K562 (cell line): ENCODE measurements around the gene LOXL3. TPM values are rescaled to one million over a fixed set of nuclear protein-coding genes. Genes with fewer than 3 reads are reported as not detected.

Source experiments
- ATAC-seq: fragments of 200-7000 bp; cut with Tn5 transposase; 3 replicates; pipeline ENCODE4 v1.9.1; 2020; ENCODE audit warnings: moderate library complexity
- BruUV-seq: library from RNA; stranded (reverse); fragments of 400-500 nt; replicated peaks from 2 replicates; lab custom pipeline; 2021; lab: Mats Ljungman, UMichigan
- CTCF ChIA-PET: fragments of 300-600 bp; formaldehyde crosslinking; extraction: SDS; loops from one replicate; lab custom pipeline; 2021; ENCODE audit warnings: low intra/inter-chr PET ratio; lab: Yijun Ruan, JAX
- POLR2A ChIA-PET: fragments of 300-600, 350-650 bp; sonication (Branson Sonifier 250); formaldehyde crosslinking; extraction: SDS; loops from one replicate; lab custom pipeline; 2021; ENCODE audit warnings: antibody characterized with exemption, inconsistent platforms; lab: Yijun Ruan, JAX
- DNase-seq, 4 experiments: peaks; one replicate each; pipeline versions ENCODE4 v3.0.0 to v3.0.0-alpha.2; 2011 to 2018; ENCODE audit warnings: low spot score in 3 of 4, mixed read lengths in 3 of 4; ENCODE audit errors: extremely low read depth in 1 of 4
- FAIRE-seq: peaks from 2 replicates; lab custom pipeline; 2011; peaks lifted over from hg19 to GRCh38; lab: Jason Lieb, UNC
- H2AFZ ChIP-seq: 2 replicates; pipeline ENCODE4 v1.6.0; 2011; ENCODE audit warnings: low read depth, low read length, control low read depth, inconsistent platforms
- H3K27ac ChIP-seq: fragments of 200-600 bp; 3 replicates; pipeline ENCODE4 v1.8.0; 2011; ENCODE audit warnings: low read depth, mild to moderate bottlenecking, control low read depth, inconsistent platforms, low read length, moderate library complexity, mixed read lengths; ENCODE audit errors: extremely low read depth
- H3K27me3 ChIP-seq, 2 experiments: fragments of 300-600 bp in 1 of 2; 2 replicates in 1 of 2; 3 replicates in 1 of 2; pipeline versions ENCODE4 v1.6.0 to v1.8.0; 2011; ENCODE audit warnings: inconsistent platforms in 2 of 2, low read length in 2 of 2, mild to moderate bottlenecking in 1 of 2, mixed read lengths in 1 of 2, moderate library complexity in 1 of 2; ENCODE audit not compliant: control insufficient read depth in 2 of 2, insufficient read depth in 2 of 2
- H3K36me3 ChIP-seq: fragments of 300-600 bp; 3 replicates; pipeline ENCODE4 v1.8.0; 2011; ENCODE audit warnings: mild to moderate bottlenecking, low read length, inconsistent platforms; ENCODE audit not compliant: control insufficient read depth, insufficient read depth
- H3K4me1 ChIP-seq, 2 experiments: fragments of 200-600 bp in 1 of 2; replicated peaks in 1 of 2; 2 replicates in 1 of 2; 3 replicates in 1 of 2; pipeline versions ENCODE4 v1.5.1 to v1.8.0; 2011; ENCODE audit warnings: inconsistent platforms in 2 of 2, low read length in 2 of 2, mild to moderate bottlenecking in 1 of 2, mixed read lengths in 1 of 2, moderate library complexity in 1 of 2; ENCODE audit not compliant: control insufficient read depth in 2 of 2, insufficient read depth in 2 of 2
- H3K4me2 ChIP-seq: 2 replicates; pipeline ENCODE4 v1.6.1; 2011; ENCODE audit warnings: low read length, control low read depth, inconsistent platforms, mixed read lengths; ENCODE audit not compliant: insufficient read depth
- H3K4me3 ChIP-seq: fragments of 200-600 bp; sonication (generic), shearing (Covaris generic); 2 replicates; pipeline ENCODE4 v1.5.1; 2016; ENCODE audit warnings: control low read depth, inconsistent platforms
- H3K79me2 ChIP-seq: fragments of 200-600 bp; 3 replicates; pipeline ENCODE4 v1.8.0; 2011; ENCODE audit warnings: low read length, inconsistent platforms; ENCODE audit not compliant: control insufficient read depth, insufficient read depth
- H3K9ac ChIP-seq, 2 experiments: 2 replicates each; pipeline versions ENCODE4 v1.6.0 to v1.6.1; 2011; ENCODE audit warnings: low read depth in 2 of 2, low read length in 2 of 2, control low read depth in 1 of 2, inconsistent platforms in 1 of 2, mild to moderate bottlenecking in 1 of 2, mixed read lengths in 1 of 2; ENCODE audit not compliant: insufficient read depth in 1 of 2
- H3K9me1 ChIP-seq: one replicate; pipeline ENCODE4 v1.6.0; 2011; ENCODE audit warnings: inconsistent platforms, mild to moderate bottlenecking, low read length, moderate library complexity; ENCODE audit not compliant: control insufficient read depth, insufficient read depth
- H3K9me3 ChIP-seq: replicated peaks from 2 replicates; pipeline ENCODE4 v1.5.1; 2011; ENCODE audit warnings: low read depth, low read length, inconsistent platforms; ENCODE audit not compliant: control insufficient read depth, insufficient read depth
- H4K20me1 ChIP-seq: replicated peaks from 2 replicates; pipeline ENCODE4 v1.6.1; 2011; ENCODE audit warnings: low read length, inconsistent platforms, mixed read lengths; ENCODE audit not compliant: control insufficient read depth, insufficient read depth
- SAFB2 ChIP-seq: fragments of 200-400 bp; formaldehyde crosslinking; IDR thresholded peaks from 2 replicates; pipeline ENCODE4 v1.6.1; 2018; ENCODE audit warnings: borderline replicate concordance, low read length, low read depth, moderate library complexity; ENCODE audit not compliant: severe bottlenecking
- SMARCA4 ChIP-seq: fragments of 450-650 bp; IDR thresholded peaks from 2 replicates; pipeline ENCODE4 v1.6.1; 2016
- ZNF589 ChIP-seq: fragments of 200-800 bp; sonication (Bioruptor generic); IDR thresholded peaks from 2 replicates; pipeline ENCODE4 v1.6.1; 2016; ENCODE audit warnings: low read depth, missing genetic modification characterization, missing compliant biosample characterization
- WGBS: fragments of 100-300 bp; shearing (Covaris generic); methylation state at CpG from one replicate; pipeline ENCODE4 v1.1.6; 2016; ENCODE audit warnings: low coverage, mixed read lengths; ENCODE audit not compliant: insufficient coverage; ENCODE audit errors: missing lambda C conversion rate; 5-methylcytosine and 5-hydroxymethylcytosine counted together
- in situ Hi-C: fragments of 300-500 bp; cut with MboI; formaldehyde crosslinking; loops from 4 replicates; pipeline ENCODE4 v1.15.0; 2018; ENCODE audit warnings: inconsistent platforms, mixed read lengths
- intact Hi-C: fragments of 100-400 bp; cut with micrococcal nuclease; formaldehyde crosslinking; loops from 2 replicates; pipeline ENCODE4 v1.14.2; 2022
- polyA plus RNA-seq, 8 experiments: library from polyadenylated mRNA; depleted of rRNA in 4 of 8; stranded (reverse) in 5 of 8; unstranded in 3 of 8; fragments of >200 nt; fragmentation: Nextera tagmentation in 2 of 8; fragmentation: Illumina TruSeq in 1 of 8; extraction: Ambion mirVana in 2 of 8; extraction: Trizol in 1 of 8; gene quantifications; 2 replicates each; pipeline versions ENCODE4 v1.2.1 to v1.2.3, GENCODE V29; 2011 to 2014; ENCODE audit warnings: inconsistent platforms in 1 of 8, missing spikeins in 1 of 8
- total RNA-seq, 7 experiments: library from RNA; depleted of rRNA in 6 of 7; stranded (reverse); fragments of >200 nt in 6 of 7; fragmentation: Illumina TruSeq in 2 of 7; extraction: Trizol in 2 of 7; gene quantifications; 2 replicates each; pipeline versions ENCODE4 v1.2.1 to v1.2.3, GENCODE V29; 2011 to 2021; ENCODE audit warnings: low replicate concordance in 1 of 7
- TF ChIP-seq, protein P1 (sequence below), 2 experiments: IDR thresholded peaks; 2 replicates each; pipeline ENCODE4 v1.6.1; 2011; ENCODE audit warnings: borderline replicate concordance in 1 of 2, control low read depth in 1 of 2, low read depth in 1 of 2, low read length in 1 of 2, mild to moderate bottlenecking in 1 of 2, mixed read lengths in 1 of 2, moderate library complexity in 1 of 2; ENCODE audit not compliant: insufficient read depth in 1 of 2, insufficient read length in 1 of 2, poor library complexity in 1 of 2, severe bottlenecking in 1 of 2; ENCODE audit errors: extremely low read depth in 1 of 2

Gene LOXL3
- total and polyA plus RNA-seq, 9 of the 15 experiments (the other 6 are each of a cell fraction or from before 2014, with no cell fraction given), result 0.22 to 0.99 (median 0.31) TPM

DNA sequence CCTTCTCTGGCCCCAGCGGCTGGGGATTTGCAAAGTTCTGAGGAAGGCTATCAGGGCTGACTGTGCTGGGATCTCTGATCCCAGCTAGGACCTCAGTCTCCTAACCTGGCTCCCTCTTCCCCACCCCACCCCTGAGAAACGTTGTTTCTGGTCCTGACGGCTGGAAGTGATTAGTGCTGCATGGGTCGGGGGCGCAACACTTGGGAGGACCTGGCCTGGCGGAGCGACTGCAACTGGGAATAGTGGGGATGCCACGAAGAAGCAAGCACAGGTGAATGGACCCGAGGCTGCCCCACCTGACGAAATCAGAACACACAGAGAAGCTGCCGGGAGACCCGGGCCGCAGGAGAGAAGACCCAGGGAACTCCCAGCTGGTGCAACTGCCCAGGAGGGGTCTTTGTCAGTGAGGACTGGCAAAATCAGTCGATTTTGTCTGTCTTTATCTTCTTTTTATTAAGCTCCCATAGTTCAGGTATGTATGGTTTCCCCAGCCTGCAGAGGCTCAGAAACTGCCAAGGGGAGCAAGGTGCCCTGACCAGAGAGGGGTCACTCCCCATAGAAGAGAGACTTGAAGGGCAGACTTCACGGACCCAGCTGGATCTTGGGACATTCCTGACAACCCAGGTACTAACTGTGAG lies 53.7 kb downstream of the LOXL3 start:
- peaks cover 2% of the 10 kb centered on the region; the same call in 1 of the 3 replicates for H3K36me3 ChIP-seq
- peaks cover 25% of the 10 kb centered on the region for H3K79me2 ChIP-seq
- POLR2A ChIA-PET, result interaction anchor here (0.6 to 2.4 kb wide), 6 partner anchors 8 to 1114 kb away, joined by 3 to 13 read pairs (median 4); partner anchors contain the start of genes ALMS1, CCDC142 and TTC31
- no peak for ATAC-seq
- no peaks in the 10 kb centered on the region for H4K20me1 ChIP-seq
- H3K9ac ChIP-seq, result no peak overlapping the region
- BruUV-seq, result no TSS peak
- H2AFZ ChIP-seq, result no peak overlapping the region
- no peak for DNase-seq
- H3K27me3 ChIP-seq, result no peaks in the 10 kb centered on the region
- TF ChIP-seq SAFB2 (no peak), ZNF589 (CRISPR knock-in tag) (no peak), SMARCA4 (no peak)
- TF ChIP-seq, protein P1, sequence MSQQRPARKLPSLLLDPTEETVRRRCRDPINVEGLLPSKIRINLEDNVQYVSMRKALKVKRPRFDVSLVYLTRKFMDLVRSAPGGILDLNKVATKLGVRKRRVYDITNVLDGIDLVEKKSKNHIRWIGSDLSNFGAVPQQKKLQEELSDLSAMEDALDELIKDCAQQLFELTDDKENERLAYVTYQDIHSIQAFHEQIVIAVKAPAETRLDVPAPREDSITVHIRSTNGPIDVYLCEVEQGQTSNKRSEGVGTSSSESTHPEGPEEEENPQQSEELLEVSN (IDR thresholded peaks at IDR 0.05; ENCODE audit: borderline replicate concordance in 1 of 2, extremely low read depth in 1 of 2, insufficient read depth in 1 of 2, insufficient read length in 1 of 2, low read depth in 1 of 2, low read length in 1 of 2, poor library complexity in 1 of 2, severe bottlenecking in 1 of 2), result no peak
- H3K4me3 ChIP-seq, result no peak overlapping the region
- no peaks in the 10 kb centered on the region for H3K9me1 ChIP-seq
- CTCF ChIA-PET, result no interaction called here
- H3K27ac ChIP-seq, result no peak overlapping the region
- in situ Hi-C loops, result no loop called here
- peaks cover 19 to 51% of the 10 kb centered on the region in 2 experiments; a peak in 4 of 5 replicates for H3K4me1 ChIP-seq
- H3K4me2 ChIP-seq, result no peak overlapping the region
- no peak for FAIRE-seq
- intact Hi-C loops, result loop anchor here (5.0 kb wide), 1 partner anchor 72 kb away; no protein-coding TSS in a partner anchor
- H3K9me3 ChIP-seq, result no peaks in the 10 kb centered on the region
- 70% methylated on average over 15 of the region's 15 CpGs for WGBS
